GM18499 (cell line): ENCODE results near the gene NEDD4L.

ENCODE experiments used
- ATAC-seq: cut with Tn5 transposase; IDR thresholded peaks from one replicate; pipeline ENCODE4 v1.9.1; 2021; ENCODE audit warnings: moderate number of reproducible peaks; ENCODE audit not compliant: insufficient read depth, unreplicated experiment

Gene NEDD4L

GRCh38 chr18:58350526-58350925, 306.5 kb downstream of the NEDD4L start:
- ATAC-seq, result no peak

GRCh38 chr18:58351776-58352175, 307.8 kb downstream of the NEDD4L start:
- no peak for ATAC-seq

GRCh38 chr18:58353581-58353980, 309.6 kb downstream of the NEDD4L start:
- no peak for ATAC-seq

GRCh38 chr18:58354051-58354450, 310.0 kb downstream of the NEDD4L start:
- ATAC-seq, result no peak

- no peak for ATAC-seq
These were observed 310.8 kb downstream of the NEDD4L start for GRCh38 chr18:58354791-58355190.

GRCh38 chr18:58355243-58355642, 311.2 kb downstream of the NEDD4L start:
- no peak for ATAC-seq

- ATAC-seq, result no peak
These were observed 315.2 kb downstream of the NEDD4L start for GRCh38 chr18:58359218-58359617.

- no peak for ATAC-seq
These were observed 315.6 kb downstream of the NEDD4L start for GRCh38 chr18:58359620-58360019.

- ATAC-seq, result no peak
These were observed 316.3 kb downstream of the NEDD4L start for GRCh38 chr18:58360324-58360723.

GRCh38 chr18:58361212-58361611, 317.2 kb downstream of the NEDD4L start:
- no peak for ATAC-seq

GRCh38 chr18:58362027-58362575, 318.1 kb downstream of the NEDD4L start:
- ATAC-seq, result no peak

- no peak for ATAC-seq
These were observed 318.8 kb downstream of the NEDD4L start for GRCh38 chr18:58362829-58363271.

- no peak for ATAC-seq
These were observed 319.9 kb downstream of the NEDD4L start for GRCh38 chr18:58363767-58364540.

GRCh38 chr18:58364876-58365528, 321.0 kb downstream of the NEDD4L start:
- ATAC-seq, result no peak

- no peak for ATAC-seq
These were observed 323.6 kb downstream of the NEDD4L start for GRCh38 chr18:58367425-58368140.

GRCh38 chr18:58369616-58370015, 325.6 kb downstream of the NEDD4L start:
- ATAC-seq, result no peak

GRCh38 chr18:58370038-58370580, 326.1 kb downstream of the NEDD4L start:
- no peak for ATAC-seq

GRCh38 chr18:58370612-58371011, 326.6 kb downstream of the NEDD4L start:
- no peak for ATAC-seq

- no peak for ATAC-seq
These were observed 329.5 kb downstream of the NEDD4L start for GRCh38 chr18:58373481-58373880.

- ATAC-seq, result no peak
These were observed 331.0 kb downstream of the NEDD4L start for GRCh38 chr18:58375051-58375450.
